Loucy (cell line): Measurements from ENCODE around the gene UNK.

ENCODE experiments used
- H2AFZ ChIP-seq: fragments of 200-600 bp; sonication (generic); 2 replicates; pipeline ENCODE4 v1.6.0; 2016; ENCODE audit warnings: antibody characterized with exemption, mild to moderate bottlenecking, low read length, moderate library complexity
- H3F3A ChIP-seq: fragments of 200-600 bp; 2 replicates; pipeline ENCODE4 v1.6.0; 2016; ENCODE audit warnings: antibody characterized with exemption, low read depth, mild to moderate bottlenecking
- H3K27me3 ChIP-seq: fragments of 200-600 bp; sonication (generic); 2 replicates; pipeline ENCODE4 v1.6.1; 2014; ENCODE audit warnings: low read length, mild to moderate bottlenecking; ENCODE audit not compliant: insufficient read depth, poor library complexity, severe bottlenecking
- H3K36me3 ChIP-seq: fragments of 200-600 bp; sonication (generic); 2 replicates; pipeline ENCODE4 v1.6.1; 2016; ENCODE audit warnings: low read length; ENCODE audit not compliant: insufficient read depth
- H3K4me1 ChIP-seq: fragments of 200-600 bp; sonication (generic); 2 replicates; pipeline ENCODE4 v1.5.1; 2014; ENCODE audit warnings: low read length, mild to moderate bottlenecking; ENCODE audit not compliant: insufficient read depth, poor library complexity, severe bottlenecking
- H3K4me2 ChIP-seq: fragments of 200-600 bp; sonication (generic); 2 replicates; pipeline ENCODE4 v1.6.0; 2014; ENCODE audit warnings: antibody characterized with exemption, low read length, low read depth, mild to moderate bottlenecking; ENCODE audit not compliant: poor library complexity, severe bottlenecking
- H3K4me3 ChIP-seq: fragments of 200-600 bp; sonication (generic); 2 replicates; pipeline ENCODE4 v1.5.1; 2014; ENCODE audit warnings: low read length, mild to moderate bottlenecking, mixed read lengths; ENCODE audit not compliant: poor library complexity, severe bottlenecking
- H3K79me2 ChIP-seq: fragments of 200-600 bp; sonication (generic); 2 replicates; pipeline ENCODE4 v1.6.1; 2014; ENCODE audit warnings: low read length; ENCODE audit not compliant: insufficient read depth
- H3K9ac ChIP-seq: fragments of 200-600 bp; sonication (generic); 2 replicates; pipeline ENCODE4 v1.6.0; 2014; ENCODE audit warnings: mild to moderate bottlenecking, low read depth, low read length, moderate library complexity; ENCODE audit not compliant: poor library complexity, severe bottlenecking
- H3K9me2 ChIP-seq: fragments of 200-600 bp; sonication (generic); replicated peaks from 2 replicates; pipeline ENCODE4 v1.6.1; 2016; ENCODE audit warnings: low read depth, low read length, mixed read lengths
- H3K9me3 ChIP-seq: fragments of 200-600 bp; sonication (generic); 2 replicates; pipeline ENCODE4 v1.6.1; 2014; ENCODE audit warnings: mild to moderate bottlenecking, antibody characterized with exemption, low read length, low read depth; ENCODE audit not compliant: insufficient read depth
- H4K20me1 ChIP-seq: fragments of 200-600 bp; sonication (generic); 2 replicates; pipeline ENCODE4 v1.6.0; 2014; ENCODE audit warnings: antibody characterized with exemption, low read length, mild to moderate bottlenecking; ENCODE audit not compliant: insufficient read depth, poor library complexity, severe bottlenecking
- EZH2phosphoT487 ChIP-seq: fragments of 200-600 bp; IDR thresholded peaks from 2 replicates; pipeline ENCODE4 v1.6.1; 2018; ENCODE audit warnings: antibody characterized with exemption, mild to moderate bottlenecking, moderate library complexity, borderline replicate concordance
- TF ChIP-seq, protein P1 (sequence below): fragments of 200-600 bp; sonication (generic); conservative IDR thresholded peaks from 2 replicates; pipeline ENCODE4 v1.5.1; 2014; ENCODE audit warnings: mild to moderate bottlenecking, antibody characterized with exemption, low read length

The UNK gene

DNA sequence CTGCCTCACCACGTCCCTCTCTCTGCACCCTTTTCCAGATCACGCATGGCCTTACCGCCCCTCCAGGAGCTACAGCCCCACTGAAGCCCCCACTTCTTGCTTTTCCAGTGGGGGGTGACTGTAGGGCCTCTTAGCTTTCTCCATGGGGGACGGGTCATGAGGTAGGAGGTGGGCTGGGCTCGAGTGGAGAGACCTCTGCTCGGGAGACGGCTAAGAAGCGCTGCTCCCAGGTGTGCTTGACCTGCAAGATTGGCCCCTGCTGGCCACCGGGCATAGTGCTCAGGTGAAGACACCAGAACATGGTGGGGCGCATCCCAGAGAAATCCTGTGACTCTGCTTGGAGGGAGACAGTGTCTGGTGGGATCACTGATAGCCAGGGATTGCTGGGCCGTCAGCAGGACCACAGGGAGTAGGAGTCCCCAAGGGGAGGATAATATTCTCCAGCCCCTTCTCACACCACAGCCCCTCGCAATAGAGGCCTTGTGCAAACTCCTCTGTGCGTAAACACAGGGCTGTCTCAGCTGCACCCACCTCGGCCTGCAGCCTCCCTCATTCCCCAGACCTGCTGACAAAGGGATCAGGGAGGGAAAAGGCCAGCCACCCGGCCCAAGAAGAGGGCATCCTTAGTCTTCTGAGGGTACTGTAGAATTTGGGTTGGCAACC, 10.7 kb upstream of the UNK start:
- Histone ChIP-seq H3K4me3 (no peak overlapping the region), H3F3A (peaks cover 16% of the 10 kb centered on the region; the same call in 1 of the 2 replicates), H4K20me1 (peaks cover 37% of the 10 kb centered on the region), H2AFZ (no peak overlapping the region), H3K4me2 (no peak overlapping the region), H3K9me2 (no peaks in the 10 kb centered on the region), H3K79me2 (peaks cover 38% of the 10 kb centered on the region), H3K9me3 (no peaks in the 10 kb centered on the region), H3K27me3 (peaks cover 10% of the 10 kb centered on the region), H3K9ac (no peak overlapping the region), H3K36me3 (peaks cover 40% of the 10 kb centered on the region), H3K4me1 (peaks cover 17% of the 10 kb centered on the region)
- TF ChIP-seq, protein P1, sequence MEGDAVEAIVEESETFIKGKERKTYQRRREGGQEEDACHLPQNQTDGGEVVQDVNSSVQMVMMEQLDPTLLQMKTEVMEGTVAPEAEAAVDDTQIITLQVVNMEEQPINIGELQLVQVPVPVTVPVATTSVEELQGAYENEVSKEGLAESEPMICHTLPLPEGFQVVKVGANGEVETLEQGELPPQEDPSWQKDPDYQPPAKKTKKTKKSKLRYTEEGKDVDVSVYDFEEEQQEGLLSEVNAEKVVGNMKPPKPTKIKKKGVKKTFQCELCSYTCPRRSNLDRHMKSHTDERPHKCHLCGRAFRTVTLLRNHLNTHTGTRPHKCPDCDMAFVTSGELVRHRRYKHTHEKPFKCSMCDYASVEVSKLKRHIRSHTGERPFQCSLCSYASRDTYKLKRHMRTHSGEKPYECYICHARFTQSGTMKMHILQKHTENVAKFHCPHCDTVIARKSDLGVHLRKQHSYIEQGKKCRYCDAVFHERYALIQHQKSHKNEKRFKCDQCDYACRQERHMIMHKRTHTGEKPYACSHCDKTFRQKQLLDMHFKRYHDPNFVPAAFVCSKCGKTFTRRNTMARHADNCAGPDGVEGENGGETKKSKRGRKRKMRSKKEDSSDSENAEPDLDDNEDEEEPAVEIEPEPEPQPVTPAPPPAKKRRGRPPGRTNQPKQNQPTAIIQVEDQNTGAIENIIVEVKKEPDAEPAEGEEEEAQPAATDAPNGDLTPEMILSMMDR: peak; percentile 39
- TF ChIP-seq EZH2phosphoT487: no peak

DNA sequence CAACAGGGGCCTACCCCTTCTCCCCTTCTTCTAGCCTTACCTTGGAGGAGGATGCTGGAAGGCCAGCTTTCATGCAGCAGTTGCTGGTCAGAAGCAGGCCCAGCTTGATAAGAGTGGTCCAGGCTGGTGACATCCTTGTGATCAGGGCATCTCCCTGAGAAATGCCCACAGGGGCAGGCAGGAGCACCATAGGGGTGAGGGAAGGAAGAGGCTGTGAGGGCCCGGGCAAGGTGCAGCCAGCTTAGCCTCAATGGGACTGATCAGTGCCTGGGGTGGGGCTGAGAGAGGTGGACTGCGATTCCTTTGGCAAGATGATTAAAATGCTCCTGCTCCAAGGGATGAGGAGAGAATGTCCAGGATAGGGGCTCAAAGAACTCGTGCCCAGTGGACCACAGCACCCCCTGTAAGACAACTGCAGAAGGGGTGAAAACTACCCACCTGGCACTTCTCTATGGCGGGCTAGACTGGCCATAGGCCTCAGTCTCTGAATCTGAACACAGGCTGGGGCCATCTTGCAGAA, 10.1 kb upstream of the UNK start:
- H3K36me3 ChIP-seq: peaks cover 40% of the 10 kb centered on the region
- peaks cover 15% of the 10 kb centered on the region for H3K27me3 ChIP-seq
- peaks cover 18% of the 10 kb centered on the region; the same call in 1 of the 2 replicates for H3F3A ChIP-seq
- no peak overlapping the region for H3K4me3 ChIP-seq
- no peak overlapping the region for H2AFZ ChIP-seq
- H3K4me2 ChIP-seq: no peak overlapping the region
- no peaks in the 10 kb centered on the region for H3K9me3 ChIP-seq
- TF ChIP-seq, protein P1: no peak
- no peak for TF ChIP-seq EZH2phosphoT487
- no peak overlapping the region for H3K9ac ChIP-seq
- peaks cover 42% of the 10 kb centered on the region for H4K20me1 ChIP-seq
- H3K9me2 ChIP-seq: no peaks in the 10 kb centered on the region
- H3K79me2 ChIP-seq: peaks cover 44% of the 10 kb centered on the region
- peaks cover 17% of the 10 kb centered on the region for H3K4me1 ChIP-seq

DNA sequence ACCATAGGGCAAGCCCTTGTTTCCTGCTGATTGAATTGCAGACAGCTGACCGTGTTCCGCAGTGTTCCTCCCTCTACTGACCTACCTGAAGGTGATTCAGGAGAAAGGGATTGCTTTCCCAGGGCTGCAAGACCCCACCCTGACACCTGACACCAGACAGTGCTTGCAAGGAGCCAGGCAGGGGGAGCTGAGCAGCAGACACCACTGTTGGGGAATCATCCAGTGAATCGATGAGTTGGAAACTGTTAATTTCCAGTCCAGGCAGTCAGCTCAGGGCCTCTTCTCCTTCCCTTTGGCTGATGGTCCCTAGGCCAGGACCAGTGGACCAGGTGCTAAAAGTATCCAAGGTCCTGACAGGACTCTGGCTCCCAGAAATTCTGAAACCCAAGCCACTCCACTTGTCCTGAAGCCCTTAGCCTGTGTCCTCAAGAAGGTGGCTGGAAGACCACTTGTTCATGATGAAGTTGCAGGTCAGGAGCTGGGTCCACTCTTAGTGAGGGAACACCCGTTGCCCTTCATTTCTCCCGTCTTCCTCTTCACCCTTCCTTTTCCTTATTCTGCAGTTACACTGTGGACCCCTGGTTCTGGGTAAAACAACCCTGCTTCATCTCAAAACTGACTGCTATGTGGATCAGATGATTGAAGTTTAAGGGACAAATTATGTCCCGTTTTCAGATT, 9.5 kb upstream of the UNK start:
- Histone ChIP-seq H3K9ac (no peak overlapping the region), H3K79me2 (peaks cover 44% of the 10 kb centered on the region), H3K9me3 (no peaks in the 10 kb centered on the region), H3F3A (peaks cover 18% of the 10 kb centered on the region; the same call in 1 of the 2 replicates), H4K20me1 (peaks cover 42% of the 10 kb centered on the region), H3K9me2 (no peaks in the 10 kb centered on the region), H3K4me2 (no peak overlapping the region), H3K36me3 (peaks cover 40% of the 10 kb centered on the region), H3K4me3 (no peak overlapping the region), H3K4me1 (peaks cover 19% of the 10 kb centered on the region), H2AFZ (no peak overlapping the region), H3K27me3 (peaks cover 15% of the 10 kb centered on the region)
- TF ChIP-seq, protein P1: no peak
- no peak for TF ChIP-seq EZH2phosphoT487
